GM23338 (cell line): ENCODE results near the gene HOXB4.

ENCODE experiments used
- CREB1 ChIP-seq: fragments of 250-450 bp; sonication (Bioruptor Pico); IDR thresholded peaks from 2 replicates; pipeline ENCODE4 v1.5.0; 2020; ENCODE audit warnings: low read depth, mild to moderate bottlenecking, moderate library complexity
- EZH2 ChIP-seq: fragments of 200-600 bp; sonication (generic); IDR thresholded peaks from one replicate; pipeline ENCODE4 v1.8.0; 2017; ENCODE audit warnings: antibody characterized with exemption, mild to moderate bottlenecking, low read depth; ENCODE audit not compliant: unreplicated experiment
- EZH2phosphoT487 ChIP-seq: fragments of 200-600 bp; sonication (generic); IDR thresholded peaks from one replicate; pipeline ENCODE4 v1.8.1; 2018; ENCODE audit warnings: antibody characterized with exemption; ENCODE audit not compliant: unreplicated experiment
- JUNB ChIP-seq: IDR thresholded peaks from one replicate; pipeline ENCODE4 v1.6.1; 2016; ENCODE audit warnings: antibody characterized with exemption; ENCODE audit not compliant: unreplicated experiment
- POLR2AphosphoS5 ChIP-seq: IDR thresholded peaks from 2 replicates; pipeline ENCODE4 v1.6.1; 2016; ENCODE audit warnings: antibody characterized with exemption, low read depth
- STAT1 ChIP-seq: IDR thresholded peaks from one replicate; pipeline ENCODE4 v1.6.1; 2016; ENCODE audit warnings: antibody characterized with exemption; ENCODE audit not compliant: unreplicated experiment
- ZNF114 ChIP-seq: fragments of 250-450 bp; sonication (Bioruptor Pico); IDR thresholded peaks from 2 replicates; pipeline ENCODE4 v1.5.0; 2020; ENCODE audit warnings: mild to moderate bottlenecking, moderate library complexity
- TF ChIP-seq, protein P1 (sequence below), 2 experiments: fragments of 200-600 bp in 1 of 2; sonication (generic) in 1 of 2; conservative IDR thresholded peaks; 2 replicates each; pipeline versions ENCODE4 v1.5.1 to v1.6.1; 2016 to 2017; ENCODE audit warnings: antibody characterized with exemption in 2 of 2, low read depth in 2 of 2, mild to moderate bottlenecking in 2 of 2, moderate library complexity in 1 of 2
- TF ChIP-seq, protein P2 (sequence below): IDR thresholded peaks from one replicate; pipeline ENCODE4 v1.6.1; 2018; ENCODE audit warnings: antibody characterized with exemption; ENCODE audit not compliant: unreplicated experiment

DNA sequence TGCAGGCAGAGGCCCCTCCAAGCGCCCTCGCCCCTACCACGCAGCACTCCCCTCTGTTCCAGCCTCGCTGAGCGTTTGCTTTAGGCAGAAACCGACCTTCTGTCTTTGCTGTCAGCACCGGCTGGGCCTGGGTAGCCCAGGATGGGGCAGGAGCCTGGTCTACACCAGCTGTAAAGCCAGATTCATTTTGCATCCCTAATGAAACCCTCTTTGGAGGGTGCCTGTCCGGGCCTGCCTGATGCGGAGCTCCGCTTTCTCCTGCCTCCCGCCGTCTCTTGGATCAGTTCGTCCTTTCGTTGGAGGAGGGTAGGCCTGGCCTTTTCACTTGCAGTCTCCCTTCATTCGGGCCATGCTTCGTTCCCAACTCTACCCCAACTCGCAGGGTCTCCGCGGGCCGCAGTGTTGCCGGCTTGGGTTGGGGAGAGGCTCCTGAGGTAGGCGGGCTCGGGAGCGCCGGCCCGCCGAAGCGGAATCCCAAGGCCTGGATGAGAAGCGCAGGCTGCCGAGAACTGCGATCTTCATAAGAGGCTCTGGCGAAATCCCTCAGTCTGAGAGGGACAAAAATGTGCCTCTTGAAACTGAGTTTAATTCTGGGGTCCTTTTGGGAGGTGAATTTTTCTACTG, 41.8 kb upstream of the HOXB4 start:
- TF ChIP-seq, protein P1, sequence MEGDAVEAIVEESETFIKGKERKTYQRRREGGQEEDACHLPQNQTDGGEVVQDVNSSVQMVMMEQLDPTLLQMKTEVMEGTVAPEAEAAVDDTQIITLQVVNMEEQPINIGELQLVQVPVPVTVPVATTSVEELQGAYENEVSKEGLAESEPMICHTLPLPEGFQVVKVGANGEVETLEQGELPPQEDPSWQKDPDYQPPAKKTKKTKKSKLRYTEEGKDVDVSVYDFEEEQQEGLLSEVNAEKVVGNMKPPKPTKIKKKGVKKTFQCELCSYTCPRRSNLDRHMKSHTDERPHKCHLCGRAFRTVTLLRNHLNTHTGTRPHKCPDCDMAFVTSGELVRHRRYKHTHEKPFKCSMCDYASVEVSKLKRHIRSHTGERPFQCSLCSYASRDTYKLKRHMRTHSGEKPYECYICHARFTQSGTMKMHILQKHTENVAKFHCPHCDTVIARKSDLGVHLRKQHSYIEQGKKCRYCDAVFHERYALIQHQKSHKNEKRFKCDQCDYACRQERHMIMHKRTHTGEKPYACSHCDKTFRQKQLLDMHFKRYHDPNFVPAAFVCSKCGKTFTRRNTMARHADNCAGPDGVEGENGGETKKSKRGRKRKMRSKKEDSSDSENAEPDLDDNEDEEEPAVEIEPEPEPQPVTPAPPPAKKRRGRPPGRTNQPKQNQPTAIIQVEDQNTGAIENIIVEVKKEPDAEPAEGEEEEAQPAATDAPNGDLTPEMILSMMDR (conservative IDR thresholded peaks at IDR 0.05; ENCODE audit: low read depth in 2 of 2), result no peak
- TF ChIP-seq EZH2phosphoT487 (no peak), POLR2AphosphoS5 (no peak), EZH2 (peak; percentile 97), CREB1 (CRISPR knock-in tag) (no peak), ZNF114 (CRISPR knock-in tag) (no peak), JUNB (no peak), STAT1 (no peak)
- TF ChIP-seq, protein P2, sequence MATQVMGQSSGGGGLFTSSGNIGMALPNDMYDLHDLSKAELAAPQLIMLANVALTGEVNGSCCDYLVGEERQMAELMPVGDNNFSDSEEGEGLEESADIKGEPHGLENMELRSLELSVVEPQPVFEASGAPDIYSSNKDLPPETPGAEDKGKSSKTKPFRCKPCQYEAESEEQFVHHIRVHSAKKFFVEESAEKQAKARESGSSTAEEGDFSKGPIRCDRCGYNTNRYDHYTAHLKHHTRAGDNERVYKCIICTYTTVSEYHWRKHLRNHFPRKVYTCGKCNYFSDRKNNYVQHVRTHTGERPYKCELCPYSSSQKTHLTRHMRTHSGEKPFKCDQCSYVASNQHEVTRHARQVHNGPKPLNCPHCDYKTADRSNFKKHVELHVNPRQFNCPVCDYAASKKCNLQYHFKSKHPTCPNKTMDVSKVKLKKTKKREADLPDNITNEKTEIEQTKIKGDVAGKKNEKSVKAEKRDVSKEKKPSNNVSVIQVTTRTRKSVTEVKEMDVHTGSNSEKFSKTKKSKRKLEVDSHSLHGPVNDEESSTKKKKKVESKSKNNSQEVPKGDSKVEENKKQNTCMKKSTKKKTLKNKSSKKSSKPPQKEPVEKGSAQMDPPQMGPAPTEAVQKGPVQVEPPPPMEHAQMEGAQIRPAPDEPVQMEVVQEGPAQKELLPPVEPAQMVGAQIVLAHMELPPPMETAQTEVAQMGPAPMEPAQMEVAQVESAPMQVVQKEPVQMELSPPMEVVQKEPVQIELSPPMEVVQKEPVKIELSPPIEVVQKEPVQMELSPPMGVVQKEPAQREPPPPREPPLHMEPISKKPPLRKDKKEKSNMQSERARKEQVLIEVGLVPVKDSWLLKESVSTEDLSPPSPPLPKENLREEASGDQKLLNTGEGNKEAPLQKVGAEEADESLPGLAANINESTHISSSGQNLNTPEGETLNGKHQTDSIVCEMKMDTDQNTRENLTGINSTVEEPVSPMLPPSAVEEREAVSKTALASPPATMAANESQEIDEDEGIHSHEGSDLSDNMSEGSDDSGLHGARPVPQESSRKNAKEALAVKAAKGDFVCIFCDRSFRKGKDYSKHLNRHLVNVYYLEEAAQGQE, result no peak
